ENCODE results near the gene CGRRF1.

The CGRRF1 gene

DNA sequence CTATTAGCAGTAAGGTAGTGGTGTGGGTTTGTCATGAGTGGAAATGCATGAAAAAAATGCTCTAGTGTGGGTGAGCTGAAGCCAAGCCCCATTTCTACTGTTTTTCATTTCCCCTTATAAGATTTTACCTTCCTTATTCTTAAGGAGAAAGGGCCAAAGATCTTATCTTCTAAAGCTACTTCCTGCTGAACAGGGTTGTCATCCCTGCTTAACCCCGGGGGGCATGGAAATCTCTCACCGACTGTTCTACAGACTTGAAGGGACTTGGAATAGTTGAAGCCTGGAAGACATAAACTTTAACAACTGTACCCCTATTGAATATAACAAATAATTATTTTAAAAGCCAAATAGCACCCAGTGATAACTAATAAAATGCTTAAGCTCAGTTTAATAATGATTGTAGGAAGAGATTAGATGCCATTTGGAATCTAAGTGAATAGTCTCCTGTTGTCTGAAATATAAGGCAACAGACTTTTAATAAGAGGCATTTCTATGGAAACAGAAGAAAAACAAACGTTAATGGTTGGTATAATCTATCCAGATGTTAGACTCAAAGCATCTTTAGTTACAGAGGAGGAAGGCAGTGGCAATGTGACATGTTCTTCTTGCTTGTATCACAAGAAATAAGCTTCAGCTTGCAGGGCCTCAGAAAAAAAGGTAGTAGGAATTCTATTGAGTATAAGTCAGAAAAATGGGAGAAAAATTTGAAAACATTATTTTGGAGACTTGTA lies 19.1 kb upstream of the CGRRF1 start:
- no peak for TF ChIP-seq CTCF (IDR thresholded peaks at IDR 0.05)

DNA sequence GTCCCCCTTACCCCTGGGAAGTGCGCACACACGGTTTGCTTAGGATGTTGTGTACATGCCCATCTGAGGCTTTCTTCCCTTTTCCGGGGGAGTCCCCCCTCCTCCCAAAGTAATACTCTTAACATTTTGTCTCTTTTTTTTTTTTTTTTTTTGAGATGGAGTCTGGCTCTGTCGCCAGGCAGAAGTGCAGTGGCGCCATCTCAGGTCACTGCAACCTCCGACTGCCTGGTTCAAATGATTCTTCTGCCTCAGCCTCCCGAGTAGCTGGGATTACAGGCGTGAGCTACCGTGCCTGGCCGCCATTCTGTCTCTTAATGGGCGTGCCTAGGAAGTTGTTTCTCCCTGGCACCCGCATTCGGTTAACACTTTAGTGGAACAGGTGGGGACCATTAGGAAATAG lies 16.4 kb upstream of the CGRRF1 start:
- TF ChIP-seq CTCF (IDR thresholded peaks at IDR 0.05), result no peak

DNA sequence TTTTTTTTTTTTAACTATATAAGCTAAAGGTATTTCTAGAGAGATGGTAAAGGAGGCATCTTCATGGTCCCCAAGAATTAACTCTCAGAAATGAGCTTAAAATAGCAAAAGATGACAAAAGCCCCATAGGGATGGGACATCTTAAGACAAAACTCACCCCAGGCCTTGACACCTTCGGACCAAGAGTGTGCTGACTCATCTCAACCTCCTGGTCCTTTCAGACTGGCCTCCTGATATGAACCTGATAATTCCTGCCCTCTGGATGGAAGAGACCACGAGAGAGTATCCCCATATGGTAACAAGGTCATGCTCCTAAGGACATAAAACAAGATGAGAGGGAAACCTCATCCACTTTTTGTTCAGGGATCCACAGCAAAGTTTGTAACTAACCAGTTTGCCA lies 12.5 kb upstream of the CGRRF1 start:
- TF ChIP-seq CTCF (IDR thresholded peaks at IDR 0.05), result no peak

DNA sequence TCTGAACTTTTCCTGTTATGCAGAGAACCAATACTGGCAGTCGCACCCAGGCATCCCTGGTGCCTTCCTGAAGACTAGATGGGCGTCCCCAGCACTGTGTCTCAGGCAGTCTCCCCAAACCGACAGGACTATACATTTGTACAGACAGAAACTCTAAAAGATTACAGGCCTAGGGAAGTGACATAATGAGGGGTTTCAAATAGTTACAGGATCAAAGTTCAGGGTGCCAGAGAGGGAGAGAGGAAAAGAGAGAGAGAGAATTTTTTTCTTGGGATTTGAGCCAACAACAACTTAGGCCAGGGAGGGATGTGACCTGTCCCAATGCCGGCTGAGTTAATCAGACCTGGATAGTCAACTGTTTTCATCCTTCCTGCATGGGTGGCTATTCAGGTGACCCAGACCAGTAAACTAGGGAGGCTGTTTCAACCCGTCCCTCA lies 11.6 kb upstream of the CGRRF1 start:
- no peak for TF ChIP-seq CTCF (IDR thresholded peaks at IDR 0.05)

DNA sequence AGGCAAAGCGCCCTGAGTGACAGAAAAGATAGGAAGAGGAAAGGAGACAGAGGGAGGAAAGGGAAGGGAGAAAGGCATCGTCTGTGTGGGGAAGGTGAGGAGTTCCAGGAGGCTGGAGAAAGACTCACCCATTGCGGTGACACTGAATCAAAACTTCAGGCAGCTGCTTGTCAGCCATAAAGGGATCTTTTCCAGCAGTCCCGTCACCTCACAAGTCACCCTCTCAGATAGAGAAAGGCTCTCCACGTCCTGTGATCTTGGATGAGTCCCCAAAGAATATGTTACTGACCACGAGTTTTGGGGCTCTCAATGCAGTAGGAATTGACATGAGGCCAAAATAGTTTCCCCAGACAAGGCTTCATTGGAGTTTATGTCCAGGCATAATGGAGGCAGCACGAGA lies 11.1 kb upstream of the CGRRF1 start:
- no peak for TF ChIP-seq CTCF (IDR thresholded peaks at IDR 0.05)

DNA sequence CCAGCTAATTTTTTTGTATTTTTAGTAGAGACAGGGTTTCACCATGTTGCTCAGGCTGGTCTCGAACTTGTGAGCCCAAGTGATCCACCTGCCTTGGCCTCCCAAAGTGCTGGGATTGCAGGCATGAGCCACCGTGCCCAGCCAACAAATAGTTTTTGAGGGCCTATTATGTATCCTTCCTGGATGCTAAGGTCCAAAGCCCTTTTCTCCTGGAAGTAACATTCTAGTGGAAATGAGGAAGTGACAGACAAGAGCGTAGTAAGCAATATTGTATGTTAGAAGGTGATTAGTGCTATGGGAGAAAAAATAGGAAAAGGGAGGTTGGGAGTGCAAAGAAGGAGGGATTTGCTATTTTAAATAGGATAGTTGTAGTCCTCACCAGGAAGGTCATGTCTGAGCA lies 9.0 kb upstream of the CGRRF1 start:
- no peak for TF ChIP-seq CTCF (IDR thresholded peaks at IDR 0.05)

GRCh38 chr14:54501480-54501879 lies 8.2 kb upstream of the CGRRF1 start:
- no peak for TF ChIP-seq CTCF (IDR thresholded peaks at IDR 0.05)

DNA sequence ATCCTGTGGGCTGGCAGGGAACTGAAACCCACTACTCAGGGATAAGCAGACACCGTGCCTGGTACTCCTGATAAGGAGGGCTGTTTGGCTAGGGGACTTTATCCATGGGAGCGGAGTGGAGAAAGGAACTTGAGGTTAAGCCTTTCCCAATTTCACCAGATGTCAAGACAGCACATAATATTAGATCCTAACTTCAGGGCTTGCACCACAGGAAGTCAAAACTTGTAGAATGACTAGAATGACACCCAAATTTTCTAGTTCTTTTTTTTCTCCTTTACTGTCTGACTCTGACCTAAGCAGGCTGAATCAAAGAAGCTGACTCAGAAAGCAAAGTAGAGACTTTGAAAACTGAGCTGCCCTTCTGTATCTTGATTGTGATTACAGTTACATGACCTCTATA lies 7.1 kb upstream of the CGRRF1 start:
- no peak for TF ChIP-seq CTCF (IDR thresholded peaks at IDR 0.05)
